ENCODE measurements around the gene GCK. TPM values are rescaled to one million over a fixed set of nuclear protein-coding genes. Genes with fewer than 3 reads are reported as not detected.

The GCK gene
- total and polyA plus RNA-seq, 2 donors (not counting 1 experiment from before 2014, with no cell fraction given), result 0.22 to 0.24 TPM

DNA sequence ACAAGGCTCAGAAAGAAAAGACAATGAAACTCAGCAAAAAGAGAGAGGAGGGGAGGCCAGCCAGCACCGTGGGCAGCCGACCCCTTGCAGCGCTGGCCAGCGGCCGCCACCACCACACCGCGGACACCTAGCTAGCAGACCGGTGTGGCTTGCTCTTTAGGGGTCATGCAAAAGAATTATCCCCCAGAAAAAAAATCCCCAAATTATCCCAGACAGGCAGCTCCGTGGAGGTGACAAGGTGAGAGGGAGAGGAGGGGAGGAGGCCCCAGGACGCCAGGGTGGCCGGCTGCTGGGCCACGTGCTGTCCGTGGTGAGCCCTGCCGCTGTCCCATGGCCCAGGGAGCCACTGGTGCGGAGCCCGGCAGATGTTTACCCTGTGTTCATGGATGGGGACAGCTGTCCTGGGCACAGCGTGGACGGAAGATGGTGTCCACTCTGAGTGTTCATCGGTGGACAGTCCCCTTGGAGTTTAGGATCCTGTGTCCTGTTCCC lies 28.0 kb upstream of the GCK start:
- Histone ChIP-seq H2AFZ (ENCODE audit: insufficient read depth, low read depth, low read length, poor library complexity, severe bottlenecking) (no peak overlapping the region), H3K4me3 (ENCODE audit: control extremely low read depth in 1 of 5, extremely low read depth in 1 of 5, insufficient read depth in 1 of 5, low read depth in 2 of 5, low read length in 4 of 5) (no peak overlapping the region), H3K36me3 (replicated peaks in 1 of 2; ENCODE audit: control extremely low read depth in 1 of 2, control insufficient read depth in 1 of 2, extremely low read depth in 1 of 2, insufficient read depth in 2 of 2, low read length in 1 of 2) (peaks cover 0 to 14% of the 10 kb centered on the region in 2 experiments), H3K9ac (ENCODE audit: low read length) (no peak overlapping the region), H3K4me1 (ENCODE audit: control insufficient read depth in 2 of 2, insufficient read depth in 2 of 2, low read length in 2 of 2) (peaks cover 0 to 10% of the 10 kb centered on the region in 2 donors), H4K20me1 (ENCODE audit: control insufficient read depth, insufficient read depth, low read length, poor library complexity, severe bottlenecking) (no peaks in the 10 kb centered on the region), H3K79me2 (ENCODE audit: control insufficient read depth, insufficient read depth, low read length) (no peaks in the 10 kb centered on the region), H3K9me3 (ENCODE audit: control extremely low read depth in 1 of 3, control insufficient read depth in 2 of 3, insufficient read depth in 1 of 3, low read length in 2 of 3) (no peaks in the 10 kb centered on the region), H3K27me3 (replicated peaks in 1 of 4; ENCODE audit: control extremely low read depth in 1 of 4, control insufficient read depth in 3 of 4, insufficient read depth in 4 of 4, low read length in 3 of 4) (no peaks in the 10 kb centered on the region), H3K4me2 (replicated peaks; ENCODE audit: low read depth, low read length, poor library complexity, severe bottlenecking) (no peak overlapping the region), H3K27ac (ENCODE audit: low read length in 2 of 2) (no peak overlapping the region)
- POLR2A ChIA-PET, result no interaction called here
- CTCF ChIA-PET, result no interaction called here
- intact Hi-C loops (cut with micrococcal nuclease), result no loop called here
- no peak for TF ChIP-seq EZH2 (IDR thresholded peaks at IDR 0.05; ENCODE audit: borderline replicate concordance, insufficient read depth, low read depth, low read length, poor library complexity, severe bottlenecking)
- TF ChIP-seq, protein P1, sequence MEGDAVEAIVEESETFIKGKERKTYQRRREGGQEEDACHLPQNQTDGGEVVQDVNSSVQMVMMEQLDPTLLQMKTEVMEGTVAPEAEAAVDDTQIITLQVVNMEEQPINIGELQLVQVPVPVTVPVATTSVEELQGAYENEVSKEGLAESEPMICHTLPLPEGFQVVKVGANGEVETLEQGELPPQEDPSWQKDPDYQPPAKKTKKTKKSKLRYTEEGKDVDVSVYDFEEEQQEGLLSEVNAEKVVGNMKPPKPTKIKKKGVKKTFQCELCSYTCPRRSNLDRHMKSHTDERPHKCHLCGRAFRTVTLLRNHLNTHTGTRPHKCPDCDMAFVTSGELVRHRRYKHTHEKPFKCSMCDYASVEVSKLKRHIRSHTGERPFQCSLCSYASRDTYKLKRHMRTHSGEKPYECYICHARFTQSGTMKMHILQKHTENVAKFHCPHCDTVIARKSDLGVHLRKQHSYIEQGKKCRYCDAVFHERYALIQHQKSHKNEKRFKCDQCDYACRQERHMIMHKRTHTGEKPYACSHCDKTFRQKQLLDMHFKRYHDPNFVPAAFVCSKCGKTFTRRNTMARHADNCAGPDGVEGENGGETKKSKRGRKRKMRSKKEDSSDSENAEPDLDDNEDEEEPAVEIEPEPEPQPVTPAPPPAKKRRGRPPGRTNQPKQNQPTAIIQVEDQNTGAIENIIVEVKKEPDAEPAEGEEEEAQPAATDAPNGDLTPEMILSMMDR (IDR thresholded peaks at IDR 0.05), result no peak
- 94% methylated on average over 11 of the region's 19 CpGs for WGBS (ENCODE audit: insufficient coverage)
- ATAC-seq (ENCODE audit: low read depth), result no peak
- no peaks in the 10 kb centered on the region for H3K9me3 Mint-ChIP-seq (ENCODE audit: insufficient read depth)
- H3K27ac Mint-ChIP-seq, result no peak overlapping the region
- peaks cover 12% of the 10 kb centered on the region for H3K4me1 Mint-ChIP-seq
- H3K27me3 Mint-ChIP-seq, result no peaks in the 10 kb centered on the region
- no peak overlapping the region for H3K4me3 Mint-ChIP-seq
- DNase-seq, result no peak

DNA sequence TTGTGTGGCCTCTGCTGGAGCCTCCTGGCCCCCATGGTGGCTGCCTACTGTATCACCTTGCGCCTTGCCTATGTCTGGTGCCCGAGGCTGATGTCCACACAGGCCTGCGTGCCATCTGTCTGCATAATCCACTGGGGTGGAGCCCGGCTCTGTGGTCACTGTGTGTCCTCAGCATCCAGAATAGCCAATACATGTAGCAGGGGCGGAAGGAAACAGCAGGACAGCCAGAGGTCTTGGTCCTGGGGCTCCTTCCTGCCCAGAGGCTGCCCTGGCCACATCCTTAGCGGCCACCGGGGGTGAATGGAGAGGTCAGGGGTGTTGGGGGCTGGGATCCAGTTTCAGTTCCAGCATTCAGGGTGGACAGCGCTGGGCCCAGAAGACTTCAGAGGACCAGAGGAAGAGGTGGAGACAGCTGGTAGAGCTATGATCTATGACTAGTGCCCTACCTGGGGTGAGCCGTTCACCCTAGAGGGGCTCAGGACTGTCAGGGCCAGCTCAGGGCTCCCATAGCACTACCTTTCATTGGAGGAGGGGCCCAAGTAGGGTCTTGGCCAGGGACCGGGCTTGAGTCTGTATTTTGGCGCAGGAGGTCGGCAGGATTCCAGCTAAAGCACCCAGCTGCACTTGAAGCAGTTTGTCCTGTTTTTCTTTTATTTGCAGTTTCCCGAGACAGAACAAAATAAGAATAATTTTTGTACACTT lies 27.4 kb upstream of the GCK start:
- no peak overlapping the region for H3K27ac Mint-ChIP-seq
- 93% methylated on average over 12 of the region's 13 CpGs for WGBS (ENCODE audit: insufficient coverage)

More for the DNA sequence above, 27.4 kb upstream of the GCK start:
- Histone ChIP-seq H4K20me1 (ENCODE audit: control insufficient read depth, insufficient read depth, low read length, poor library complexity, severe bottlenecking) (no peaks in the 10 kb centered on the region), H3K4me3 (ENCODE audit: control extremely low read depth in 1 of 5, extremely low read depth in 1 of 5, insufficient read depth in 1 of 5, low read depth in 2 of 5, low read length in 4 of 5) (no peak overlapping the region), H3K4me1 (ENCODE audit: control insufficient read depth in 2 of 2, insufficient read depth in 2 of 2, low read length in 2 of 2) (peaks cover 0 to 10% of the 10 kb centered on the region in 2 donors), H3K27me3 (replicated peaks in 1 of 4; ENCODE audit: control extremely low read depth in 1 of 4, control insufficient read depth in 3 of 4, insufficient read depth in 4 of 4, low read length in 3 of 4) (no peaks in the 10 kb centered on the region), H3K4me2 (replicated peaks; ENCODE audit: low read depth, low read length, poor library complexity, severe bottlenecking) (no peak overlapping the region), H2AFZ (ENCODE audit: insufficient read depth, low read depth, low read length, poor library complexity, severe bottlenecking) (no peak overlapping the region), H3K9ac (ENCODE audit: low read length) (no peak overlapping the region), H3K36me3 (replicated peaks in 1 of 2; ENCODE audit: control extremely low read depth in 1 of 2, control insufficient read depth in 1 of 2, extremely low read depth in 1 of 2, insufficient read depth in 2 of 2, low read length in 1 of 2) (peaks cover 0 to 20% of the 10 kb centered on the region in 2 experiments), H3K27ac (ENCODE audit: low read length in 2 of 2) (no peak overlapping the region), H3K79me2 (ENCODE audit: control insufficient read depth, insufficient read depth, low read length) (no peaks in the 10 kb centered on the region), H3K9me3 (ENCODE audit: control extremely low read depth in 1 of 3, control insufficient read depth in 2 of 3, insufficient read depth in 1 of 3, low read length in 2 of 3) (no peaks in the 10 kb centered on the region)
- Mint-ChIP-seq H3K4me3 (no peak overlapping the region), H3K27me3 (no peaks in the 10 kb centered on the region), H3K4me1 (peaks cover 12% of the 10 kb centered on the region), H3K9me3 (ENCODE audit: insufficient read depth) (no peaks in the 10 kb centered on the region)
- CTCF ChIA-PET, result no interaction called here
- POLR2A ChIA-PET, result no interaction called here
- no peak for ATAC-seq (ENCODE audit: low read depth)
- no peak for DNase-seq
- TF ChIP-seq EZH2 (IDR thresholded peaks at IDR 0.05; ENCODE audit: borderline replicate concordance, insufficient read depth, low read depth, low read length, poor library complexity, severe bottlenecking), result no peak
- TF ChIP-seq, protein P1 (IDR thresholded peaks at IDR 0.05), result no peak
- intact Hi-C loops (cut with micrococcal nuclease), result no loop called here
